ENCODE measurements around the gene C1GALT1. TPM values are rescaled to one million over a fixed set of nuclear protein-coding genes. Genes with fewer than 3 reads are reported as not detected.
"Not testable (repeated sequence)": the region's sequence is repeated elsewhere in the genome, so short reads cannot be mapped to it uniquely, and the experiment has no call there.

C1GALT1 gene
- total RNA-seq, 1 experiment from 2014 or later: 52.2 TPM

DNA sequence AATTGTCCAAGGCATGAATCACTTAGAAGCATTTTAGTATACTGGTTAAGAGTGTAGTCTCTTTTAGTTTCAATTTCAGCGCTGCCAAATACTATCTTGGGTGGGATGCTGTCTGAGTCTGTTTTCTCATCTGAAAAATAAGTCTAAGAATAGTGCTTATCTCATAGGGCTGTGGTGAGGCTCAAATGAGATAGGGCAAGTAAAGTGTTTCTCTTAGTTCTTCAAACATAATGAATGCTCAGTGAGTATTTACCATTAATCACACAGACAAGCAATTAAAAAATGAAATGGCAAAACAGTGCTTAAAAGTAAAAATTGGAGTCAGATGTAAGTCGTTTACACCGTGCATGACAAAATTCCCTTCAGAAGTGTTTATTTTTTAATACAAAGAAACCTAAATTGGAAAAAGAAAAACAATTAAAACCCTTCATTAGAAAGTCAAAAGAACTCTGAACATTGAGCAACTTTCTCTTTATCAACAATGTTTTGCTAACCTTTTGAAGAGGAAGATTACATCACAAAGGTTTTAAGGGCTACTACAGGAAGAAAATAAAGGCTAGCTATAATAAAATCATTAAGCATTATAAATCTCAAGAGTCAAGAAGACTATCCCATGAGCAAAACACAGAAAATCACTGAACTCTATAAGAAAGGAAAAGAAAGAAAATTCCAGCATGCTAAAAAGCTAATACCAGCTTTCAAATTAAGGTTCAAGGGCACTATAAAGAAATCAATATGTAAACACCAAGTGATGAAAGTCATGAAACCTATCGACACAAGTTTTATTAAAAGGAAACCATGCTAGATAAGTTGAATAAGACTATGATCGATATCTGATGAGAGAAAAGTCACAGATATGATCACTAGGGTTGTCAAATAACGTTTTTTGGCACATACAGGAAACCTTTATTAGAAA, 45.6 kb upstream of the C1GALT1 start:
- intact Hi-C loops (cut with micrococcal nuclease; ENCODE audit: unreplicated experiment): no loop called here
- no peak overlapping the region for H3K27ac Mint-ChIP-seq (ENCODE audit: unreplicated experiment)
- Histone ChIP-seq H3K4me3 (ENCODE audit: low read depth, low read length) (no peak overlapping the region), H3K27me3 (replicated peaks; ENCODE audit: control insufficient read depth, insufficient read depth, low read length) (no peaks in the 10 kb centered on the region), H3K4me1 (no peaks in the 10 kb centered on the region), H3K36me3 (ENCODE audit: control insufficient read depth, insufficient read depth, low read length) (no peaks in the 10 kb centered on the region), H3K9me3 (peaks cover 5% of the 10 kb centered on the region)
- no peak for DNase-seq
- TF ChIP-seq, protein P1, sequence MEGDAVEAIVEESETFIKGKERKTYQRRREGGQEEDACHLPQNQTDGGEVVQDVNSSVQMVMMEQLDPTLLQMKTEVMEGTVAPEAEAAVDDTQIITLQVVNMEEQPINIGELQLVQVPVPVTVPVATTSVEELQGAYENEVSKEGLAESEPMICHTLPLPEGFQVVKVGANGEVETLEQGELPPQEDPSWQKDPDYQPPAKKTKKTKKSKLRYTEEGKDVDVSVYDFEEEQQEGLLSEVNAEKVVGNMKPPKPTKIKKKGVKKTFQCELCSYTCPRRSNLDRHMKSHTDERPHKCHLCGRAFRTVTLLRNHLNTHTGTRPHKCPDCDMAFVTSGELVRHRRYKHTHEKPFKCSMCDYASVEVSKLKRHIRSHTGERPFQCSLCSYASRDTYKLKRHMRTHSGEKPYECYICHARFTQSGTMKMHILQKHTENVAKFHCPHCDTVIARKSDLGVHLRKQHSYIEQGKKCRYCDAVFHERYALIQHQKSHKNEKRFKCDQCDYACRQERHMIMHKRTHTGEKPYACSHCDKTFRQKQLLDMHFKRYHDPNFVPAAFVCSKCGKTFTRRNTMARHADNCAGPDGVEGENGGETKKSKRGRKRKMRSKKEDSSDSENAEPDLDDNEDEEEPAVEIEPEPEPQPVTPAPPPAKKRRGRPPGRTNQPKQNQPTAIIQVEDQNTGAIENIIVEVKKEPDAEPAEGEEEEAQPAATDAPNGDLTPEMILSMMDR (IDR thresholded peaks at IDR 0.05; ENCODE audit: insufficient read depth in 1 of 2, low read depth in 1 of 2, low read length in 1 of 2, severe bottlenecking in 1 of 2, unreplicated experiment in 1 of 2): no peak
- no peaks in the 10 kb centered on the region for H3K4me1 Mint-ChIP-seq (ENCODE audit: low read depth, unreplicated experiment)
- H3K9me3 Mint-ChIP-seq (ENCODE audit: unreplicated experiment): peaks cover 18% of the 10 kb centered on the region
- ChIA-PET POLR2A (interaction anchor here (0.6 kb wide), 1 partner anchor 1616 kb away, joined by 3 read pairs; no protein-coding TSS in a partner anchor), CTCF (no interaction called here)
- no peaks in the 10 kb centered on the region for H3K36me3 Mint-ChIP-seq (ENCODE audit: insufficient read depth, unreplicated experiment)
- no peak overlapping the region for H3K4me3 Mint-ChIP-seq (ENCODE audit: unreplicated experiment)
- H3K27me3 Mint-ChIP-seq (ENCODE audit: insufficient read depth, unreplicated experiment): no peaks in the 10 kb centered on the region
- BruUV-seq (replicated peaks): no TSS peak

DNA sequence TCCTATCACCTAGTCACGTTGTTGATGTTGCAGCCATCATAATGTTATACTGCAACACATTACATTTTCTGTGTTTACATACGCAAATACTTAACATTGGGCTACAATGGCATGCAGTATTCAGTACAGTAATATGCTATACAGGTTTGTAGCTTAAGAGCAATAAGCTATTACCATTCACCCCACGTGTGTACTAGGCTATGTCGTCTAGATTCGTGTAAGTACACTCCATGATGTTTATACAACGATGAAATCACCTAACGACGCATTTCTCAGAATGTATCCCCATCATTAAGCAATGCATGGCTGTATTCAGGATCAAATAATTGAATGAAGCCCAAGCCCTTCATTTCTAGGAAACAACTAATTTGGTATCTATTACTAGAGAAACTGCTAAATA, 43.4 kb upstream of the C1GALT1 start:
- Mint-ChIP-seq H3K27me3 (ENCODE audit: insufficient read depth, unreplicated experiment) (no peaks in the 10 kb centered on the region), H3K36me3 (ENCODE audit: insufficient read depth, unreplicated experiment) (no peaks in the 10 kb centered on the region), H3K27ac (ENCODE audit: unreplicated experiment) (no peak overlapping the region), H3K9me3 (ENCODE audit: unreplicated experiment) (peaks cover 30% of the 10 kb centered on the region), H3K4me3 (ENCODE audit: unreplicated experiment) (no peak overlapping the region), H3K4me1 (ENCODE audit: low read depth, unreplicated experiment) (no peaks in the 10 kb centered on the region)
- H3K9me3 ChIP-seq: peaks cover 5% of the 10 kb centered on the region
- no TSS peak for BruUV-seq (replicated peaks)
- H3K4me3 ChIP-seq (ENCODE audit: low read depth, low read length): no peak overlapping the region
- H3K36me3 ChIP-seq (ENCODE audit: control insufficient read depth, insufficient read depth, low read length): no peaks in the 10 kb centered on the region
- ChIA-PET POLR2A (no interaction called here), CTCF (interaction anchor here (0.6 kb wide), 2 partner anchors 11 to 20 kb away, joined by 3 to 5 read pairs; no protein-coding TSS in a partner anchor)
- intact Hi-C loops (cut with micrococcal nuclease; ENCODE audit: unreplicated experiment): no loop called here
- no peaks in the 10 kb centered on the region for H3K27me3 ChIP-seq (replicated peaks; ENCODE audit: control insufficient read depth, insufficient read depth, low read length)
- TF ChIP-seq, protein P1 (IDR thresholded peaks at IDR 0.05; ENCODE audit: insufficient read depth in 1 of 2, low read depth in 1 of 2, low read length in 1 of 2, severe bottlenecking in 1 of 2, unreplicated experiment in 1 of 2): no peak
- H3K4me1 ChIP-seq: no peaks in the 10 kb centered on the region
- no peak for DNase-seq

DNA sequence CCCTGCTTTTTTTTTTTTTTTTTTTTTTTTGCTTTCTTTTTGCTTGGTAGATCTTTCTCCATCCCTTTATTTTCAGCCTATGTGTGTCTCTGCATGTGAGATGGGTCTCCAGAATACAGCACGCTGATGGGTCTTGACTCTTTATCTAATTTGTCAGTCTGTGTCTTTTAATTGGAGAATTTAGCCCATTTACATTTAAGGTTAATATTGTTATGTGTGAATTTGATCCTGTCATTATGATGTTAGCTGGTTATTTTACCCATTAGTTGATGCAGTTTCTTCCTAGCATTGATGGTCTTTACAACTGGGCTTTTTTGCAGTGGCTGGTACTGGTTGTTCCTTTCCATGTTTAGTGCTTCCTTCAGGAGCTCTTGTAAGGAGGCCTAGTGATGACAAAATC, 38.9 kb upstream of the C1GALT1 start:
- H3K4me1 ChIP-seq; H3K36me3 Mint-ChIP-seq (ENCODE audit: insufficient read depth, unreplicated experiment); POLR2A ChIA-PET; DNase-seq; intact Hi-C loops (cut with micrococcal nuclease; ENCODE audit: unreplicated experiment); H3K4me3 Mint-ChIP-seq (ENCODE audit: unreplicated experiment); H3K27me3 Mint-ChIP-seq (ENCODE audit: insufficient read depth, unreplicated experiment); H3K4me3 ChIP-seq (ENCODE audit: low read depth, low read length); H3K27me3 ChIP-seq (replicated peaks; ENCODE audit: control insufficient read depth, insufficient read depth, low read length); H3K9me3 ChIP-seq; CTCF ChIA-PET; H3K27ac Mint-ChIP-seq (ENCODE audit: unreplicated experiment); BruUV-seq (replicated peaks); H3K4me1 Mint-ChIP-seq (ENCODE audit: low read depth, unreplicated experiment); H3K36me3 ChIP-seq (ENCODE audit: control insufficient read depth, insufficient read depth, low read length): not testable (repeated sequence)
- peaks cover 59% of the 10 kb centered on the region for H3K9me3 Mint-ChIP-seq (ENCODE audit: unreplicated experiment)

DNA sequence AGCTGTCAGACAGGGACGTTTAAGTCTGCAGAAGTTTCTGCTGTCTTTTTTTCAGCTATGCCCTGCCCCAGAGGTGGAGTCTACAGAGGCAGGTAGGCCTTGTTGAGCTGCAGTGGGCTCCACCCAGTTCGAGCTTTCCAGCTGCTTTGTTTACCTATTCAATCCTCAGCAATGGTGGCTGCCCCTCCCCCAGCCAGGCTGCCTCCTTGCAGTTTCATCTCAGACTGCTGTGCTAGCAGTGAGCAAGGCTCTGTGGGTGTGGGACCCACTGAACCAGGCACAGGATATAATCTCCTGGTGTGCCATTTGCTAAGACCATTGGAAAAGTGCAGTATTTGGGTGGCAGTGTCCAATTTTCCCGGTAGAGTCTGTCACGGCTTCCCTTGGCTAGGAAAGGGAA, 37.2 kb upstream of the C1GALT1 start:
- H3K27me3 ChIP-seq (replicated peaks; ENCODE audit: control insufficient read depth, insufficient read depth, low read length); H3K36me3 Mint-ChIP-seq (ENCODE audit: insufficient read depth, unreplicated experiment); H3K27ac Mint-ChIP-seq (ENCODE audit: unreplicated experiment); POLR2A ChIA-PET; H3K4me3 ChIP-seq (ENCODE audit: low read depth, low read length); H3K9me3 ChIP-seq; H3K27me3 Mint-ChIP-seq (ENCODE audit: insufficient read depth, unreplicated experiment); CTCF ChIA-PET; intact Hi-C loops (cut with micrococcal nuclease; ENCODE audit: unreplicated experiment); DNase-seq; H3K4me1 ChIP-seq; H3K4me3 Mint-ChIP-seq (ENCODE audit: unreplicated experiment); H3K36me3 ChIP-seq (ENCODE audit: control insufficient read depth, insufficient read depth, low read length); BruUV-seq (replicated peaks): not testable (repeated sequence)
- Mint-ChIP-seq H3K4me1 (ENCODE audit: low read depth, unreplicated experiment) (peaks cover 12% of the 10 kb centered on the region), H3K9me3 (ENCODE audit: unreplicated experiment) (peaks cover 56% of the 10 kb centered on the region)

Data from Caco-2 (cell line).